NCI-H1105 (cell line): Measurements from ENCODE around the gene TNFRSF14.

Source experiments
- DNase-seq: peaks from one replicate; lab custom pipeline; 2025; lab: John Stamatoyannopoulos, UW

The TNFRSF14 gene

DNA sequence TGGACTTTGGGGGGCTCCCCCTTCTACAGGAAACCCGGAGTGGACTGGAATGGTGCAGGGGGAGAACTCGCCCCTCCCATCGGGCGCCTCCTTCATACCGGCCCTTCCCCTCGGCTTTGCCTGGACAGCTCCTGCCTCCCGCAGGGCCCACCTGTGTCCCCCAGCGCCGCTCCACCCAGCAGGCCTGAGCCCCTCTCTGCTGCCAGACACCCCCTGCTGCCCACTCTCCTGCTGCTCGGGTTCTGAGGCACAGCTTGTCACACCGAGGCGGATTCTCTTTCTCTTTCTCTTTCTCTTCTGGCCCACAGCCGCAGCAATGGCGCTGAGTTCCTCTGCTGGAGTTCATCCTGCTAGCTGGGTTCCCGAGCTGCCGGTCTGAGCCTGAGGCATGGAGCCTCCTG lies at the start of gene TNFRSF14:
TSS of gene TNFRSF14 (plus strand) at position 95 of the 401 bp plus-strand sequence. CDS start at position 389, 294 bp downstream.
- no peak for DNase-seq

DNA sequence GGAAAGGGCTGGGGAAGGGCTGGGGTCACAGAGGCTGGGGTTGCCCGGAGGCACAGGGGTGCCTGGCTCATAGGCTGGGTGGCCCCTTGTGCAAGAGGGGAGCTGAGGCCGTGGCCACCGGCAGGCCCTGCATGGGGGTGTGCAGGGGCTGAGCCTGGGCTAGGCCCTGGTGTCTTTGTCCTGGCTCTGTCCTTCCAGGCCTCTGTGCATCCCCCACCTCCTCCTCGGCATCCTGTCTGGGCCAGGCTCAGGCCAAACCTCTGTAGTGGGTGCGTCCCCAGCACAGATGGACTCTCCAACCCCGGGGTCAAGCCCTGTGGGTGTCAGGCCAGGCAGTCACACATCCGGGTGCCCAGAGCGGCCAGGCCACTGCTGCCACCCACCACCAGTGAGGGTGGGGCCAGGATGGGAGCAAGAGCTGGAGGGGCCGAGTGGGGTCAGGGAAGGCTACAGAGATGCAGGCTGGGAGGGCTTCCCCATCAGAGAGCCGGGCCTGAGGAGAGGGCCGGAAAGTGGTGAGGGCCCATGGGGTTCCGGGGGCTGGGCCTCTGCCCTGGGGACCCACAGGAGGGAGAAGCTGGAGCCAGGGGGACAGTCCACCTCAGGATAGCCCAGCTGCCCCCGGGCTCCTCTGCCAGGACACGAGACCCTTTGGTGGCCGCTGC lies 49.1 kb upstream of the TNFRSF14 start:
- no peak for DNase-seq

DNA sequence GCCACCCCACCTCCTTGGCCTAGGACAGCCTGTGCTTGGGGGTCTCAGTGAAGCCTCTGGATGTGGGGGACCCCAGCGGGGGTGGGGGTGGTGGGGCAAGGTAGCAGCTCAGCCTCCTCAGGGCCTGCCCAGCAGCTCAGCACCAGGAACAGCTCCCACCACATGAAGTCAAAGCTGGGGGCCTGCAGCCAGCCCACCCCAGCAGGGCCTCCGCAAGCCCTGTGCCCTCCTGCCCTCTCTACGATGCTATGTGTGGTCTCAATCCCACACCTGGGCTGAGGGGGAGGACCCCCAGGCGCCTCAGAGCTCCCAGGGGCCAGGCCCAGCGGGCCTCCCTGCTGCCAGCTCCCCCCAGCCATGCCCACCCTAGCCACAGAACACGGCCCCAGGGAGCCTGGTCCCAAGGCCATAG lies 48.4 kb upstream of the TNFRSF14 start:
- DNase-seq, result no peak

DNA sequence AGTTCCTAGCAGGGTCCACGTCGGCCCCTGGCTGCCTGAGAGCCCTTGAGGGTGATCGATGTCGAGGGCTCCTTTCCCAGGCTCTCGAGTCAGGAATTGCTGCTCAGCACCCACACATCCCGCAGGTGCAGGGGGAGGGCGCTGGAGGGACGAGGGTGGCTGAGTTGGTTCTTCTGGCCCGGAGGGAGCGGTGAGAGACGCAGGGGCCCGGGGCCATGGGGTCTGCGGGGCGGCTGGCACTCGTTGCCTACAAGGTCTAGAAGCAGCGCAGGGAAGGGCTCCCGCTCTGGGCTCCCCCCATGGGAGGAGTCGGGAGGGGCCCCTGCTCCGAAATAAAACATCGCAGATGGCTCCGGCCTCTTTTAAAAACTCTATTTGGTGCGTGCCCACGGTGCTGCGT lies 48.0 kb upstream of the TNFRSF14 start:
- DNase-seq, result no peak

DNA sequence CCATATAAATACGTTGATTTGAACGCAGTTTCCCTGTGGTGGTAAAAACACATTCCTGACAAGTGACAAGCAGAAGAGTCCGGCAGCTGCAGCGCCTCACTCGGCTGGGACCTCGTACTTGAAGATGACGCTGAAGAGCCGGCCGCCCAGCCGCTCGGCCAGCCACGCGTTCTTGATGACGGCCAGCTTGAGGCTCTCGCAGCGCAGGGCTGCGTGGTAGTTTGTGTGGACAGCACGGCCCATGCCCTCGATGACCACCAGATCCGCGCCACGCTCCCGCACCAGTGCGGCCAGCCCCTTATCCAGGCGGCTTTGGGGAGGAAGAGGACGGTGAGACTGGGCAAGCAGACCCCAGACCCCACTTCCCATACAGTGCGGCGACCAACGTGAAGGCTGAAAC lies 47.4 kb upstream of the TNFRSF14 start:
- no peak for DNase-seq

DNA sequence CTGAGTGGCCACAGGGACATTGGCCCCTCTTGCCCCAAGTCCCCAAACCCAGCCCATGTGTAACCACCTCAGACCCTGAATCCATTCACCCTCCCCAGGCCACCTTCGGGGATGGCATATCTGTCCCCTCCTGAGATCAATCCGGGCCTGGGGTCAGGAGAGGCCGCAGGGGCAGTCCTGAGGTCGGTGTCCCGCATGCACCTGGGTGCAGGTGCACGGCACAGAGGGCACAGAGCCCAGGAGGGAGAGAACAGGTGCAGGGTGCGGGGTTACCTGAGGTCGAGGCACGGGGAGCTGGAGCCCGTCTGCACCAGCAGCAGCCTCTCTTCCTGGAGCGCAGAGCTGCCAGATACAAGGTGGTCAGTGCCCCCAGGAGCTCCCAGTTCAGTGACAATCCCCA lies 46.6 kb upstream of the TNFRSF14 start:
- no peak for DNase-seq

DNA sequence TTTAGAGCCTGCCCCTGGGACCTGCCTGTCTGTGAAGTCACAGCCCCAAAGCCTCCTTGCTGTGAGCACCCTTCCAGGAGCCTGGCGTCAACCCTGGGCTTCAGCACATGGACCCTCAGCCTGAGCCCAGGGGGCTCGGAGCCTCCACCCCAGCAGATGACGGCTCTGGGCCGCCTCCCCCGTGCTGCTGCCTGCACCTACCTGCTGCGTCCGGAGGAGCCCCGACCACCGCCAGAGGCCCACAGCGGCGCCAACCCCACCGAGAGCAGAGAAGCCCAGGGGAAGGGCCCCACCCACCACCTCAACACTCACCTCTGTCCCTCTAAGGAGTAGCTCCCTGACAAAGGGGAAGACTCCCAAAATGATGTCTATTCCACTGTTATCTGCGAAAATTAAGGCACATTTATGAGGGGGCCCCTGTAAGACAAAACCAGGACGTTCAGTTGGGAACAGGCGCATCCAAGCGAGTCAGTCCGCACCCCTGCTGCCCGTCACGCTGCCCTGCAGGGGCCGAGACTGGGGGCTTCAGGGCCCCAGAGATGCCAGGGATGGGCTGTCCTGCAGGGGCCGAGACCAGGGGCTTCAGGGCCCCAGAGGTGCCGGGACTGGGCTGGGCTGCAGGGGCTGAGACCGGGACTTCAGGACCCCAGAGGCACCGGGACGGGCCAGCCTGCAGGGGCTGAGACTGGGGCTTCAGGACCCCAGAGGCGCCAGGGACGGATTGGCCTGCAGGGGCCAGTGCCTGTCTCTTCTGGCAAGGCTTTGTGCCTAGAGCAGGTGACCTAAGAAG lies 45.6 kb upstream of the TNFRSF14 start:
- no peak for DNase-seq

DNA sequence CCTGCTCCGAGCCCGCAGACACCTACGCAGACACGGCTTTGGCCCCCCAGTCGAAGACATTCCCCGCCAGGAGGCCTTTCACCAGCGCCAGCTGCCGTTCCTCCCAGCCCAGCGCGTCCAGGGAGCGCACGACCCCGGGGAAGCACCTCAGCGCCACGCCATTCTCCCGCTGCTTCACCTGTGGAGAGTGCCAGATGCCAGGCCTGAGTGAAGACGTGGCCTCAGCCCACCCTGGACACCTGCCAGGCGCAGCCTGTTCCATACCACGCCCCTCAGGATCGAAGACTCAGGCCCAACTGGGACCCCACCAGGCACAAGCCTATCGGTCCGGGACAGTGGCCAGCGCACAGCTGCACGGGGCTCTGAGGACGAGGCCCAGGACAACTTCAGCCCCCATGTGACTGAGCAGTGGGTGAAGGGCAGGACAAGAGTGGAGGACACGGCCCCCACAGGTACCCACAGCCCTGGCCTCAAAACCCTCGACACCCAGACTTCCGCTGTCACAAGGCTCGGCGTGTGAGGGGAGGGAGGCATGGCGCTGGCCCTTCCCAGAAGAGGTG lies 43.2 kb upstream of the TNFRSF14 start:
- DNase-seq, result no peak

DNA sequence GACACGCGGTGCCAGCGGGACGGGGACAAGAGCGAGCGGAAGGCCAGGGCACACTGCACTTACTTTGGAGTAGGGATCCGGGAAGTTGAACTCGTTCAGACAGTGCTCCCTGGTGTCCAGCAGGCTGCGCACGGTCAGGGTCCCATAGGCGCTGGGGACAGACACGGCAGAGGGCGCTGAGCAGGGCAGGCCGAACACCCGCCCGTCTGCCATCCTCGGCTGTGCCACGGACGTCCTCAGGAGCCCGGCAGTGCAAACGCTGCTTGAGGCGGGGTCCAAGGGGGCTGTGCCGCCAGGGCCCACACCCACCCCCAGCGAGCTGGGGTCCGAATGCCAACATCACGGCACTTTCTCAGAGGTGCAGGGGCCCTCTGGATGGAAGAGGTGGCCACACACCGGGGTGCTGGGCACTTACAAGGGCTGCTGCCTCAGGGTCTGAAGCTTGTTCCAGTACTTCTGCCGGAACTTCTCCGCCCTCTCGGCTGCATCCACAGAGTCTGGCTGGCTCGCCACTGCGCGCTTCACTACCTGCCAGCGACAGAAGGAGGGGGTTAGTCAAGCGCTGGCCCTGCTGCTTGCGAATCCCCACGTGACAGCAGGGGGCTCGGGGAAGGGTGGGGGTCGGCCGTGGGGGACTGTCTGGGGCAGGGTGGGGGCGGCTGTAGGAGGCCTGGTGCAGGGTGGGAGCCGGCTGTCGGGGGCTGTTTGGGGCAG lies 42.1 kb upstream of the TNFRSF14 start:
- no peak for DNase-seq

DNA sequence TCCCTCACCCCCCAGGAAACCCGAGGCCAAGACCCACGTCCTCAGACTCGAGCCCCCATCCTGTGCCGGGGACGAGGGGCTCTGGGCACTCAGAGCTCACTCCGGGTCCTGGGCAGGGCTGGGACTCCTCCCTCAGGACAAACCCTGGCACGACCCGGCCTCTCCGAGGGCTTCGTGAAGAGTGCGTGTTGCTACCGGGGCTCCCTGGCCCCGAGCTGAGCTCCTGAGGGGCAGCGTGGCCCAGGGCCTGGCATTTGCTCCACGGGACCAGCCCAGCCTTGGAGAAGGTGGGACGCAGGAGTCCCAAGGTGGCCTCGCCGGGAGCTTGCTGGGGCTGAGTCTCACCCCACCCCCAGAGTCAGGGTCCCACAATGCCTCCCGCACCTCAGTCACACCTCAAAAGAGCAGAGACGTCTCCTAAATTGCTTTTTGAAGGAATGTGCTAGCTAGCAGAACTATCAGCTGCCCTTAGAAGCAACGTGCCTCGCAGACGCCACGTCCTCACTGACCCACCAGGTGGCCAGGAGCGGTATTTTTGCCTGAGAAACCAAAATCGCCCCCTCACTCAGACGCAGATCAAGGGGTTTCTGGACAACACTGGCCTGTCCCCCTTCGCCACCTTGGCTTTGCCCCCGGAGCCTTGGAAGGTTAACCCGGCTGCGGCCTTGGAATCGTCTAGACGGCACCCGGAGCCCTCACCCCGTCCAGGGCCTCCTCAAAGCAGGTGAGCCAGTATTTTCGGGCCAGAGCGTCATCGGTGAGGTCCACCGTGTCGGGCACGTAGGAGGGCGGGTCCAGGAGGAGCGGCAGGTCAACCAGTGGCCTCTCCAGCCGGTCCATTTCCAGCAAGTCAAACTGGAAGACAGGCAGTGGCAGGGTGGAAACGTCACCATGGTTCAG lies 41.1 kb upstream of the TNFRSF14 start:
- no peak for DNase-seq

DNA sequence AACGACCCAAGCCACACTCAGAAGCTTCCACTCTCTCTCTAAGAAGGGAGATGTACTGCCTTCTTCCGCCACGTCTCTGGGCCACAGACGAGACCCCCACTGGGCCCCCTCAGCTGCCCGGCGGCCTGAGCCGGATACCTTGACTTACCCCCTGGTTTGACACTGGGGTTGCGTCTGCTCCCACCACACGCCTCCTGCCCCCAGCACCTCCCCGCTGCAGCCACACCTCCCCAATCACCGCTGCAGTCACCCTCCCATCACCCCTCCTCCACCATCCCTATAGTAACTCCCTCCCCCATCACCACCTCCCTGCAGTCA lies 40.4 kb upstream of the TNFRSF14 start:
- no peak for DNase-seq

DNA sequence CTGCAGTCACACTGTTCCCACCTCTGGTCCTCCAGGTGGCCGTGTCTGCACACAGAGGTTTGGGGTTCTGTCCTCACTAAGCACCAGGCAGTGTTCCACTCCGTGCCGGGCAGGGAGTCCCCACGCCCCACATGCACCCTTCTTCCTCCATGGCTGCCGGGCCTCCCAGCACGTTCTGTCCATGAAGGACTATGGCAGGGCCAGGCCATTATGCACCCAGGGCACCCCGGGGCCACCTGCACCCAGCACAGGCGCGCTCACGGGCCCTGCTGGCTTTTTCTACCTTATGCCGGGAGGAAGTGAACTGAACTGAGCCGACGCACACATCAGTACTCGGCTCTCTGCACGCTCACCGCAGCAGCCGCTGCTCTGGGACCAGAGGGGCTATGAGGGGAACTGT lies 40.0 kb upstream of the TNFRSF14 start:
- DNase-seq, result no peak

DNA sequence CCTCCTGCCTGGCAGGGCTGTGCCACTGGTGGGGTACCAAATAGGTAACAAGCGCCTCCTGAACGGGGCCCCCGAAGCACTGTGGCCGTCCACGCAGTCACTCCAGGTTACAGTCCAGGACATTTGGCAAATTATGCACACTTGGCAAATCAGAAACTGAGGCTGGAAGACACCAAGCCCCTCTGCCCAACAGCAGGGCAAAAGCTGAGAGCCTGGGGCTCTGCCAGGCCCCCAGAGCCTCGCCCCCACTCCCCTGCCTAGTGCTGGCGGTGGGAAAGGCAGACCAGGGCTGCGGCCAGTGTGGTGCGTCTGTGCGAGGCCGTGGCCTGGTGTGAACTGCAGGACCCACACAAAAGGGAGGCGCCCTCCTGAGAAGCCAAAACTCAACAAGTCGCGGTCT lies 39.2 kb upstream of the TNFRSF14 start:
- DNase-seq, result no peak

DNA sequence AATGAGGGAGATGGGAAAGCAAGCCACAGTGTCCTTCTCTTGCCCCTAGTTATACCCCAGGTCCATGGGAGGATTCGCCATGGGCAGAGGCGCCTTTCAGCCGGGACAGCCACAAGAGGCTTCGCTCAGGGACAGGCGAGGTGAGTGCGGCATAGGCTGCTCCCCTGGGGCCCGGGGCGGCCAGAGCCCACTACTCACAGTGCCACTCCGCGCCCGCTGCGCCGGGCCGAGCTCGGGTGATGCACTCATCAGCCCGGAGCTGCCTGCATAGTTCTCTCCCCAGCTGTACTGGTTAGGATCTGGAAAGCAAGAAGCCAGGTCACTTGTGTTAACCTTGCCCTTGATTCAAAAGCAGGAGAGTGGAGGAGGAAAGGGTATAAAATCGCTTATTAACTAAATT lies 38.2 kb upstream of the TNFRSF14 start:
- DNase-seq, result no peak

DNA sequence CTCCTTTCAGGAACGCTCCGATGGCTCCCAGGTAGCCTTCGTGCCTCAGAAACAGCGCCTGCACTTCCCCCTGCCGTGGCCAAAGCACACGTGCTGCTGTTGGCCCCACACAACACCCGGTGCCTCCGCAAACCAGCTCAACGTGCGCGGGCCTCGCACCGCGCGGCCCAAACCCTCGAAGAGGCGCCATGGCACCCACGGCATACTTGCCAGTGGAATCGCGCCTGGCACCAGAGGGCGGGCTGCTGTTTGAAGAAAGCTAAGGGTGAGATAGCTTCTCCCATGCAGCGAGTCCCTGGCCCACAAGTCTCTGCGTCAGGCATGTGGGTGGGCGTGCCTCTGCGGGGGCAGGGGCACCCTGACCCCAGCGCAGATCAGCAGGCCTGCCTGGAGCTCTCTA lies 37.6 kb upstream of the TNFRSF14 start:
- DNase-seq, result no peak

DNA sequence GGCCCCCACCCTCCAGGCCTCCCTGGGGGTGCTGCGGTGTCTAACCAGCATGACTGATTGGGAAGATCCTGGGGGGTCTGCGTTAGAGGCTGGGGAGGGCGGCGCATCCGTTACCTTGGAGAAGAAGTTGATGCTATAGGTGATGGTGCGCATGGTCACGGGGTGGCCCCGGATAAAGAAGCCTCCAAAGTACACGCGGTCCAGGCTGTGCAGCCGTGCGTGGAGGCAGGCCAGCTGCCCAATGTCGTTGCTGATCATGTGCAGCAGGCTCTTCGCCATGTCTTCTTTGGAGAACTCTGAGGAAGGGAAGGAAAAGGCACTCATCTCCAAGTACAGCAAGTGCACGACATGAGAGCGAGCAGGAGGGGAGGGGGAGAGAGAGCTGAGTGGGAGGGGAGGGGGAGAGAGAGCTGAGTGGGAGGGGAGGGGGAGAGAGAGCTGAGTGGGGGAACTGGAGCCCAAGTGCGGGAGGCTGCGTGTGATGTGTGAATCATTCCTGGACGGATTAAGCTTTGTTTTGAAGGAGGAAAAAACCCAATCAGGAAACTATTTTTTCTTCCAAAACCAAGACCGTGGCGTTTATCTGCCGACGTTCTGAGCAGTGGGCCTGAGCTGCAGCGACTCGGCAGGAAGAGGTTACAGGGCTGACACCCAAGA lies 37.0 kb upstream of the TNFRSF14 start:
- DNase-seq, result no peak

DNA sequence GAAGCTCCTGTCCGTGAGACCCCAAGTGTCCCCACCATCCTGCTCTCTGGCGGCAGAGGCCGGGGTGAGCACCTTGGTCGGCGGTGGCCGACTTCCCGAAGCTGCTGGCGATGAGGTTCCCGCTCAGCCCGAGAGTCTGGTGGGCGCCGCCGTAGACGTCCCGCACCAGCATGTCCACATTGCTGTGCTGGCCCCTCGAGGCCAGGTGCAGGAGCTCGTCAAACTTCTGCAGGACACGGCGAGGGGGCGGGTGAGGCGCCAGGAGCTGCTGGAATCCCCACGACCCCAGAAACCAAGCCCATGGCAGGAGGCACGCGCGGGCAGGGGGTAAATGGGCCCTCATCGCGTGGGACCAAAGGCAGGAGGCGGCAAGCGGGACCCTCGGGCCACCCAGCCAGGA lies 36.4 kb upstream of the TNFRSF14 start:
- DNase-seq, result no peak

DNA sequence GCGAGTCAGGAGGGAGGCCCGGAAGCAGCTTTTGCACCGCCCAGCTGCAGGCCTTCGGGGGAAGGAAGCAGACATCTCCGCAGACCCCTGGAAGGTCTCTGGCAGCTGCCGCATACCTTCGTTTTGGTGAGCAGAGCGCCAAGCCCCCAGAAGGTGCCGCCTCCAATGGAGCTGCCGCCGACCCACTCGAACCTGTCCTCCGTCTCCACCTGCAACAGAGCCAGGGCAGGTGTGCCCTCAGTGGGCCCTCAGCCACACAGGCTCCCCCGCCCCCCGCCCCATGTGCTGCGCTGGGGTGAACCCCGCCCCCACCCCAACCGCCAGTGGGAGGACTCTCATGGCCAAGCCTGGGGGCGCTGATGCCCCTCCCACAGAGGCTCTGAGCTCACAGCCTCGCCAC lies 36.0 kb upstream of the TNFRSF14 start:
- no peak for DNase-seq

DNA sequence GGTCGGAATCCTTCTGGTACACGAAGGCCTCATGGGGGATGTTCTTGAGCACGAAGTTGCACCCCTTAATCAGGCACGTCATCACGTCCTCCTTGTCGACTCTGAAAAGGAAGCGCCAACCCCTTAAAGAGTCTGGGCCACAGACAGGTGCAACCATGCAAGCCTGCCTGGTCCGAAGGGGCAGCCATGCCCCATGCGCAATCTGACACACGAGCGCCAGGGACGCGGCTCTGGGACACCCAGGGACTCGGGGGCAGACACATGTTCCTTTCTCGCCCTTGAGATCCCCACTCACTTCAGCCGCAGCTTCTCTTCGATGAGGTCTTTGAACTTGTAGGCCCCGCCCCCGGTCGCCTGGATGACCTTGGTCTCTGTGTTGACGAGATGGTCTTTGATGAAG lies 35.4 kb upstream of the TNFRSF14 start:
- no peak for DNase-seq

DNA sequence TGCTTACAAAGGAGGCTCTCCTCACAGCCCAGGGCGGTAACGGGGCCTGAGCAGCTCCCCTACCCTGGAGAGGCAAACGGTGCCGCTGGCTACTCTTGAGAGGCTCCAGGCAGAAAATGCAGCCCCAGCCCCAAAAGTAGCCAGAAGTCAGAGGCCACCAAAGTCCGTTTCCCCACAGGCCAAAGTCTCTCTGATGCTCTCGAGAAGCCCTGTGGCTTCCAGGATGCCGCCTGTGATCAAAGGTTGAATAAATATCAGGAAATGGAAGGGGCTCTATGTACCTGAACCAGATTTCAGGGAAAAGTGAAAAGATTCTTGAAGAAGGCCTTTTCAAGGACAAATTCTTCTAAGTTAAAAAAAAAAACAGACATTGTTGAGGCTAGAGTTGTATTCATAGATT lies 33.9 kb upstream of the TNFRSF14 start:
- no peak for DNase-seq

DNA sequence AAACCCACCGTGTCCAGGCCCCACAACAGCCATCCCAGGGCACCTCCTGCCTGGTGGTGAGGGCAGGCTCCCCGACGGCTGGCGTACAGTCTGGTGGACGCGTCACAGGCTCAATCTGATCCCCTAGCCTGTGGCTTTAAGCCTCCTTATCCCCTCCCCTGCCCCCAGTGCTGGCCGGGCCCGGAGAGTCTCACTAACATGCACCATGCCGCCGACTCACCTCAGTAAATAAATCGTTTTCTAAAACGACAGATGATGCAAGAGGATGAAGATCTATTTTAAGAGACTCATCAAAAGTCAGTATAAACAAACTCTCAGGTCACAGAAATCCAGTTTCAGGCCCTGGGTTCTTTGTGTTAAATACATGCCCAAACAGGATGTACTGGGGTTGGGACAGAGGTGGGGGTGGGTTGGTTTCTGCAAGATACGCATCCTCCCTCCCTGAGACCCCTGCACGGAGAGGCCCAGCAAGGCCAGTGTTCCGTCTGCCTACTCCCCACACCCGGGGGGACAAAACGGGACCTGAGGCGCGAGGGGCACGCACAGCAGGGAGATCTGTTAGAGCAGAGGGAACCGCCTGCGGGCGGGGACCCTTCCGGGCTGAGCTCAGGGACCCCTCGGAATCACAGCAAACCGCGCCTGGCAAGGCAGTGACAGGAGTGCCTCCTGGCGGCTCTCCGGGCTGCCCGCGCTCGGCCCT lies 32.8 kb upstream of the TNFRSF14 start:
- no peak for DNase-seq
